Measurements from ENCODE around the gene SPRED3.

The SPRED3 gene

GRCh38 chr19:38422438-38422837 lies 33.9 kb downstream of the SPRED3 start:
- no peak for DNase-seq

GRCh38 chr19:38424272-38424671 lies 35.8 kb downstream of the SPRED3 start:
- DNase-seq: no peak

- no peak for DNase-seq
Observed at GRCh38 chr19:38425222-38425809, 36.8 kb downstream of the SPRED3 start.

- peak in 2 of 4 experiments; percentile 17 to 21 for DNase-seq
Observed at GRCh38 chr19:38425810-38426466, 37.4 kb downstream of the SPRED3 start, which contains the start of gene RASGRP4. Gene RASGRP4, minus strand, starts transcription at chr19:38426219. Its CDS starts 128 bp downstream, at chr19:38426091.

GRCh38 chr19:38427035-38427677 lies 38.7 kb downstream of the SPRED3 start:
- peak in 2 of 4 experiments; percentile 21 to 25 for DNase-seq

- DNase-seq: peak in 2 of 4 experiments; percentile 12 to 14
Observed at GRCh38 chr19:38429055-38429810, 40.7 kb downstream of the SPRED3 start.

GRCh38 chr19:38429811-38430156 lies 41.3 kb downstream of the SPRED3 start:
- no peak for DNase-seq

GRCh38 chr19:38430931-38431330 lies 42.4 kb downstream of the SPRED3 start:
- DNase-seq: no peak

GRCh38 chr19:38433268-38433733 lies 44.8 kb downstream of the SPRED3 start, which contains the start of gene RYR1:
Gene RYR1, plus strand, starts transcription at chr19:38433691. Its CDS starts 139 bp downstream, at chr19:38433830.
- peak; percentile 19 to 45 (median 24) for DNase-seq

GRCh38 chr19:38434549-38435051 lies 46.1 kb downstream of the SPRED3 start:
- DNase-seq: no peak

GRCh38 chr19:38437295-38437694 lies 48.8 kb downstream of the SPRED3 start:
- no peak for DNase-seq

- no peak for DNase-seq
Observed at GRCh38 chr19:38437917-38438316, 49.4 kb downstream of the SPRED3 start.

GRCh38 chr19:38440592-38440991 lies 52.1 kb downstream of the SPRED3 start:
- no peak for DNase-seq

GRCh38 chr19:38441657-38442348 lies 53.3 kb downstream of the SPRED3 start:
- no peak for DNase-seq

- DNase-seq: no peak
Observed at GRCh38 chr19:38442736-38443135, 54.2 kb downstream of the SPRED3 start.

- no peak for DNase-seq
Observed at GRCh38 chr19:38443458-38443999, 55.0 kb downstream of the SPRED3 start.

GRCh38 chr19:38444026-38444425 lies 55.5 kb downstream of the SPRED3 start:
- DNase-seq: no peak

- DNase-seq: no peak
Observed at GRCh38 chr19:38445362-38445761, 56.9 kb downstream of the SPRED3 start.

- no peak for DNase-seq
Observed at GRCh38 chr19:38448225-38448624, 59.7 kb downstream of the SPRED3 start.

Data from activated CD4-positive, CD25-positive, alpha-beta regulatory T cell (primary cell).